GM18519 (cell line): ENCODE measurements around the gene PFN3.

Experiments used
- ATAC-seq: cut with Tn5 transposase; IDR thresholded peaks from one replicate; pipeline ENCODE4 v1.9.1; 2021; ENCODE audit warnings: mild to moderate bottlenecking, moderate library complexity; ENCODE audit not compliant: unreplicated experiment, low FRiP score

PFN3 gene

DNA sequence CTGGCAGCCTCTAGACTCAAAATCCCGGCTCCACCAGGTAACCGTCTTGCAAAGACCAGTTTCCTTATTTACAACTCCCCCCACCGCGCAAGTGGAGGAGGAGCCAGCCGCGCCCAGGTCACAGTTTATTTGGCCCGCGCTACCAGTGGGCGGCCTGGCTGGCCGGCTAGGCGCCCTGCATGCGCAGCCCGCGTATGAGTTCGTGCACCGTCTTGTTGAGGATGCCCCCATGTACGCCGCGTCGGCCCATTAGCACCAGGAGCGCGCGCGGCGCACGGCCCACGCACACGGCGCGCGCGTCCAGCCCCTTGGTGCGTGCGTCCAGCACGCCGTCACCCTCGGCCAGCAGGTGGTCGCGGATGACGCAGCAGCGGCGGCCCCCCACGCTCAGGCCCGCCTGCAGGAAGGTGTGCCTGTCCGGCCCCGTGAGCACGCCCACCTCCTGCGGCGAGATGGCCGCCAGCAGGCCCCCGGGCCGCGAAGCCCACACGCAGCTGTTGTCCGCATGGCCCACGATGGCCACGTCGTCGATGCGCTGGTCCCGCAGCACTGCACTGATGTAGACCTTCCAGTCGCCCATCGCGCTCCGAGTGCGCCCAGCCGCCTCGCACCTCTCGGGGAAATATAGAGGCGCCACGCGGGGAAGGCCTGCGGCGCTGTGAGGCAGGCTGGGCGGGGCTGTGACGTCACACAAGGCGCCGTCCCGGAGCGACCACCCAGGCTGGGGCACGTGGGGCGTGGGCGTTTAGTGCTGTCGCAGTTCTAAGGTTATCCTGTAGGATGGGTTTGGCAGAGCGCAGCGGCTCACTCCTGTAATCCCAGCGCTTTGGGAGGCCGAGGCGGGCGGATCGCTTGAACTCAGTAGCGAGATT is at the start of gene PFN3:
Gene PFN3 (minus strand): TSS at position 665 of the 872 bp plus-strand sequence. CDS start 85 bp downstream, at position 580.
- ATAC-seq = no peak

- no peak for ATAC-seq
These were observed 48.9 kb upstream of the PFN3 start for GRCh38 chr5:177449140-177450061.

DNA sequence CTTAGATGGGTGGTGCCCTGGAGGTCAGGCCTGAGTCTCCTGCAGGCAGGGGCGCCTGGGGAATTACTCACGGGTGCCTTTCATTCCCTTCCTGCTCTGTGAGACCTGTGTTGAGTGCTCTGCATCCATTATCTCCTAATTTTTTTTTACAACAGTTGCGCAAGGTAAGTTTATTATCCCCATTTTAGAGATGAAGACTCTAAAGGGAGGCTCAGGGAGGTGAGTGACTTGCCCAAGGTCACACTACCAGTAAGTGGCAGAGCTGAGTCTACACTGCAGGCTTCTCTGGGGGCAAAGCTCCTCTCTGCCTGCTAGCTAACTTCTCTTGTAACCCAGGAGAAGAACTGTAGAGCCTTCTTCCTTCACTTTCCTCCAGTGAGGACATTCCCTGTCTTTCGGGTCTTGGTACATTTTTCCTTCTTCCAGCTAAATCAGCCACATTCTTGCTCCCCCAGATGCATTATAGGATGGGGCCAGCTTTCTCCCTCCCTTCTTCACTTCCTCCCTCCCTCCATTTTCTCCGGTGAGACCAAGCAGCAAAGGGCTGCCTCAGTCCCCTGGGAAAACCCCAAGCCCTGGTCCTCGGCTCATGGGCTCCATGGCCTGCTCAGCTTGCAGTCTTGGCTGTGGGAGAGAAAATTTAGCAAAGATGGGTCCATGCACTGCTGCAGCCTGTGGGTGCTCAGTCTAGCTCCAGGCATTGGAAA is 47.9 kb upstream of the PFN3 start:
- no peak for ATAC-seq

- no peak for ATAC-seq
These were observed 47.3 kb upstream of the PFN3 start for GRCh38 chr5:177447611-177448243.

DNA sequence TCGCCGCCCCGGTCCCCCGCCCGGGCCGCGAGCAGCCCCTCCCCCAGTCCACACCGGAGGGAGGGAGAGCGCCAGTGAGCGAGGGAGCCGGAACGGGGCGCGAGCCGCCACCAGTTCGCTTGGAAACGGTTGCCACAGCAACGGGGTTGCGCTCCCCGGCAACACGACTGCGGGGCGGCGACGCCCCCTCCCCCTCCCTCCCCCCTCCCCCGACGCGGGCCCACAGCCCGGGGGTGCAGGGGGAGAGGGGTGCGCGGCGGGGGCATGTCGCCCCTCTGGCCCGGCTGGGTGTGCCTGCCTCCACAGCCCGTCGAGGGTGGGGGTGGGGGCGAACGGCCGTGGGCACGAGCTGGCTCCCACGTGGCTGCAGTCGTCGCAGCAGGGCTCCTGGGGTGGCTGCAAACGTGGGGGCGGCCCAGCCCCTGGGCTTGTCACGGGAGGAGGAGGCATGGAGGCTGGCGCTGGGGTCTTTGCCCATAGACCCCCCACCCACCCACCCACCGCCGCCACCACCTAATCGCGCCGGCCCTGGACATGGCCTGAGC is 46.7 kb upstream of the PFN3 start:
- ATAC-seq = peak; percentile 19

GRCh38 chr5:177446200-177447065 is 46.0 kb upstream of the PFN3 start, which contains the start of gene PRR7:
Gene PRR7, plus strand, starts transcription at chr5:177446814. Its CDS starts 8,254 bp downstream, at chr5:177455068.
- peak; percentile 33 for ATAC-seq

- no peak for ATAC-seq
These were observed 45.4 kb upstream of the PFN3 start for GRCh38 chr5:177445917-177446199.

DNA sequence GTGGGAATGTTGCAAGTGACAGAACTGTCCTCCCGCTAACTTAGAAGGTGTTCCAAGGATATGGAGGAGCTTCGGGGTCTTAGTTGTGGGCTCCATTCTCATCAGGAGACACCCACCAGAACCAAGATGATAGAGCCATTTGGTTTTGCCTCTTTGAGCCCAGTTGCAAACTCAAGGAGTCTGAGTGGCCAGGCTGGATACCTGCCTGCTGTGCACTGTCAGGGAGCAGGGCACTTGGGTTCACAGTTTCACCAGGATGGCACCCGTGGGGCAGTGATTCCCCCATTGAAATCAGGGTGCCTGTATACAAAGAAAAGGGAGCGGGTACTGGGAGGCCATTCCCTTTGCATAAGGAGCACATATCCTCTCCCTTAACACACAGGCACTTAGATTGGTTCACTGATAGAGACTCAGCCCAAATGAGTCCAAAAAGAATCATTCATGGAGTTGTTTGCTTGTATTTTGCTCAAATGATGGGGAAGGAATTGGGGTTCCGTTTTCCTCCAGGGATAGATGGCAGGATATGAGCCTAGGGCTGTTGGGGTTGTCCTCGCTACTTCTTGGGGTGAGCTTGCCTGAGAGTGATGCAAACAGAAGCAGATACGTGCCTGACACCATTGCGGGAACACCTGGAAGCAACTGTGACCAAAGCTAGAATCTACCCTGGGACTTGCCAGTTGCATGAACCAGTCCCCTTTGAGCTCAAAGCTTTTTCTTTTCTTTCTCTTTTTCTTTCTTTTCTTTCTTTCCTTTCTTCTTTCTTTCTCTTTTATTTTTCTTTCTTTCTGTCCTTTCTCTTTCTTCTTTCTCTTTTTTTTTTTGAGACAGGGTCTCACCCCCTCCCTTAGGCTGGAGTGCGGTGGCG is 44.8 kb upstream of the PFN3 start:
- no peak for ATAC-seq

- ATAC-seq = no peak
These were observed 43.9 kb upstream of the PFN3 start for GRCh38 chr5:177444106-177445051.

GRCh38 chr5:177443144-177443983 is 42.9 kb upstream of the PFN3 start:
- no peak for ATAC-seq

DNA sequence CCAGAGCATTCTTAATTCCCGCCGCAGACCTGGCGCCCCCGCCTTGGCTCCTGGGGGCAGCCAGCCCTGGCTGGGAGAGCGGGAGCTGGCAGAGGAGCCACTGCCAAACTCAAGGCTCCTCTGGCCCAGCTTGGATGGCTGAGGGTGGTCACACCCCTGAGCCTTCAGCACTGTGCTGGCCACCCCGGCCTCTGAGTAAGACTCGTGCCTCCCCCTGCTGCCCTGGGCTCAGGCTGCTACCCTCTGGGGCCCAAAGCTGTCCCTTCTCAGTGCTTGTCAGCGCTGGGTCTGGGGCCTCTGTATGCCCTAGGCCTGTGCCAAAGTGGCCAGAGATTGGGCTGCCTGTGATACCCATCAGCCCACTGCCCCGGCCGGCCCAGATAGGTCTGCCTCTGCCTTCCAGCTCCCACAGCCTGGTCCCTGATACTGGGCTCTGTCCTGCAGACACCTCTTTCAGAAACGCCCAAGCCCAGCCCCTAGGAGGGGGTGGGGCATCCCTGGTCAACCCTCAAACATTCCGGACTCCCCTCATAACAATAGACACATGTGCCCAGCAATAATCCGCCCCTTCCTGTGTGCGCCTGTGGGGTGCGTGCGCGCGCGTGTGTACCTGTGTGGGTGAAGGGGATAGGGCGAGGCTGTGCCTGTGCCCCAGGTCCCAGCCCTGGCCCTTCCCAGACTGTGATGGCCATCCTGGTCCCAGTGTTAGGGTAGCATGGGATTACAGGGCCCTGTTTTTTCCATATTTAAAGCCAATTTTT is 41.8 kb upstream of the PFN3 start:
- no peak for ATAC-seq

DNA sequence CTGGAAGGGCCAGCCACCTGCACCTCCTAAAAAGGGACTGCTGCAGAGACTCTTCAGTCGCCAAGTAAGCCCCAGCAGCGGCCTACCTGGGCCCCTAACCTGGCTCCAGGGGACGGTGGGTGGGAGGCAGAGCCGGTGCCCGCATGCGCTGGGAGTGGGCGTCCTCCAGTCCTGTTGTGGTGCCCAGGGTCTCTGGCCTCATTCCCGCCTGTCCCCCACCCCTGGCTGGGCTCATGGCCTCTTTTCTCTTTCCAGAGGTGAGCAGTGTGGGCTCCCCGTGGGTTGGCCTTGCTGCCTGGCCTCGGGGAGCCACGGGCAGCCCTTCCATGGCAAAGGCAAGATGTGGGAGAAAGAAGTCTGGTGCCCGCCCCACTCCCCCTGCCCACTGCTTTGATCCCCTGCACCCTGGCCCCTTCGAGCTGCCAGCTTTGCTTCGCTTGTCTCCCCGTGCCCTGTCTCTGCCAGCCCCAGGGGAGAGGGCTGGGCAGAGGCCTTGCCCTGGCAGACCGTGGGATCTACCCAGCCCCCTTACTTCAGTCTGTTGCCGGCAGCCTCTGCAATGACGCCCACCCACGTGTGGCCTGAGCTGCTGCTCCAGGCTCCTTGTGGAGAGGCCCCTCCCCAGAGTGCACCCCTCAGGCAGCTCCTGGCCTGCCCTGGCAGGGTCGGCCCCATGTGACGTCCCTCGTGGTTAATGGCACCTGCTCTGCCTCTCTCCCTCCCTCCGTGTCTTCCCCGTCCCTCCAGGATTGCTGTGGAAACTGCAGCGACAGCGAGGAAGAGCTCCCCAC is 40.7 kb upstream of the PFN3 start:
- no peak for ATAC-seq

- ATAC-seq = no peak
These were observed 39.9 kb upstream of the PFN3 start for GRCh38 chr5:177440211-177440989.

DNA sequence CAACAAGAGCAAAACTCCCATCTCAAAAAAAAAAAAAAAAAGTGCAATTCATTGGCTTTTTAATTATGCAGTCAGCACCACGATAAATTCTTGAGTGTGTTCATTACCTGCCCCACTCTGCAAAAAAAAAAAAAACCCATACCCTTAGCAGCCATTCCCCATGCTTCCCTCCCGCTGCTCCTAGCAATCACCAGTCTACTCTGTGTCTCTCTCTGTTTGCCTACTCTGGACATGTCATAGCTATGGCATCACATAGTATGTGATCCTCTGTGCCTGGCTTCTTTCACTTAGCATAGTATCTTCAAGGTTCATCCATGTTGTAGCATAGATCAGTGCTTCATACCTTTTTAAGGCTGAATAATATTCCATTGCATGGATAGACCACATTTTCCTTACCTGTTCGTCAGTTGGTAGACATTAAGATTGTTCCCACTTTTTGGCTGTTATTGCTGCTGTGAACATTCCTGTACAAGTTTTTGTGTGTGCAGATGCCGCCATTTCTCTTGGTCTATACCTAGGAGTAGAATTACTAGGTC is 39.1 kb upstream of the PFN3 start:
- no peak for ATAC-seq
